ENCODE measurements around the gene ITGA1. TPM values are rescaled to one million over a fixed set of nuclear protein-coding genes. Genes with fewer than 3 reads are reported as not detected.

ITGA1 gene
- polyA plus RNA-seq, 3 donors = 0.33 to 0.89 (median 0.79) TPM

GRCh38 chr5:52995914-52996313, 208.2 kb downstream of the ITGA1 start:
- H3K27me3 Mint-ChIP-seq (ENCODE audit: low read depth in 3 of 3) = peaks cover 0 to 10% (median 4%) of the 10 kb centered on the region in 3 donors
- Histone ChIP-seq H3K4me1 (ENCODE audit: control insufficient read depth in 1 of 2, insufficient read depth in 2 of 2, low read length in 2 of 2) (no peaks in the 10 kb centered on the region), H3K9ac (ENCODE audit: insufficient read depth, low read length, poor library complexity, severe bottlenecking) (no peak overlapping the region), H3K4me2 (replicated peaks; ENCODE audit: extremely low read depth, low read length, poor library complexity, severe bottlenecking) (no peak overlapping the region), H4K20me1 (ENCODE audit: insufficient read depth, low read length) (no peaks in the 10 kb centered on the region), H3K27me3 (ENCODE audit: control insufficient read depth in 2 of 2, insufficient read depth in 2 of 2, low read length in 2 of 2) (peaks cover 3% of the 10 kb centered on the region in 2 donors), H3K9me3 (replicated peaks in 1 of 2; ENCODE audit: control insufficient read depth in 1 of 2, insufficient read depth in 1 of 2, low read length in 2 of 2) (no peaks in the 10 kb centered on the region), H3K36me3 (replicated peaks in 1 of 2; ENCODE audit: control insufficient read depth in 1 of 2, insufficient read depth in 2 of 2, low read length in 2 of 2) (no peaks in the 10 kb centered on the region), H2AFZ (ENCODE audit: insufficient read depth, low read depth, low read length, poor library complexity, severe bottlenecking) (no peak overlapping the region), H3K79me2 (ENCODE audit: insufficient read depth, low read length) (no peaks in the 10 kb centered on the region), H3K4me3 (replicated peaks in 1 of 3; ENCODE audit: low read depth in 2 of 3, low read length in 3 of 3) (no peak overlapping the region), H3K27ac (ENCODE audit: low read depth in 1 of 2, low read length in 2 of 2) (no peak overlapping the region)
- H3K4me1 Mint-ChIP-seq = no peaks in the 10 kb centered on the region
- no peaks in the 10 kb centered on the region for H3K36me3 Mint-ChIP-seq
- no peak for TF ChIP-seq CTCF (IDR thresholded peaks at IDR 0.05)
- no peak overlapping the region for H3K4me3 Mint-ChIP-seq
- 100% methylated on average over 1 of the region's 1 CpG for WGBS (ENCODE audit: insufficient coverage)
- no peaks in the 10 kb centered on the region for H3K9me3 Mint-ChIP-seq
- intact Hi-C loops (cut with micrococcal nuclease) = no loop called here
- no peak for DNase-seq
- no peak overlapping the region for H3K27ac Mint-ChIP-seq

- no peak overlapping the region for H3K27ac Mint-ChIP-seq
- H3K27me3 Mint-ChIP-seq (ENCODE audit: low read depth in 3 of 3) = peaks cover 0 to 7% (median 4%) of the 10 kb centered on the region in 3 donors
- no peak for TF ChIP-seq CTCF (IDR thresholded peaks at IDR 0.05)
- H3K36me3 ChIP-seq (replicated peaks in 1 of 2; ENCODE audit: control insufficient read depth in 1 of 2, insufficient read depth in 2 of 2, low read length in 2 of 2) = no peaks in the 10 kb centered on the region
- no peaks in the 10 kb centered on the region for H3K9me3 Mint-ChIP-seq
- H2AFZ ChIP-seq (ENCODE audit: insufficient read depth, low read depth, low read length, poor library complexity, severe bottlenecking) = no peak overlapping the region
- no peaks in the 10 kb centered on the region for H3K4me1 Mint-ChIP-seq
- H4K20me1 ChIP-seq (ENCODE audit: insufficient read depth, low read length) = no peaks in the 10 kb centered on the region
- no CpG with 5 or more reads among the region's 1 CpG for WGBS (ENCODE audit: insufficient coverage)
- H3K9ac ChIP-seq (ENCODE audit: insufficient read depth, low read length, poor library complexity, severe bottlenecking) = no peak overlapping the region
- H3K27ac ChIP-seq (ENCODE audit: low read depth in 1 of 2, low read length in 2 of 2) = no peak overlapping the region
- H3K36me3 Mint-ChIP-seq = no peaks in the 10 kb centered on the region
- H3K79me2 ChIP-seq (ENCODE audit: insufficient read depth, low read length) = no peaks in the 10 kb centered on the region
- no peak overlapping the region for H3K4me3 ChIP-seq (replicated peaks in 1 of 3; ENCODE audit: low read depth in 2 of 3, low read length in 3 of 3)
- no peak overlapping the region for H3K4me3 Mint-ChIP-seq
- no peak for DNase-seq
- intact Hi-C loops (cut with micrococcal nuclease) = no loop called here
- no peak overlapping the region for H3K4me2 ChIP-seq (replicated peaks; ENCODE audit: extremely low read depth, low read length, poor library complexity, severe bottlenecking)
- H3K9me3 ChIP-seq (replicated peaks in 1 of 2; ENCODE audit: control insufficient read depth in 1 of 2, insufficient read depth in 1 of 2, low read length in 2 of 2) = no peaks in the 10 kb centered on the region
- H3K27me3 ChIP-seq (ENCODE audit: control insufficient read depth in 2 of 2, insufficient read depth in 2 of 2, low read length in 2 of 2) = no peaks in the 10 kb centered on the region
- no peaks in the 10 kb centered on the region for H3K4me1 ChIP-seq (ENCODE audit: control insufficient read depth in 1 of 2, insufficient read depth in 2 of 2, low read length in 2 of 2)
These were observed 209.3 kb downstream of the ITGA1 start for GRCh38 chr5:52996979-52997378.

Measured in CD14-positive monocyte (primary cell).